K562 (cell line): ENCODE measurements around the gene GPATCH4. TPM values are rescaled to one million over a fixed set of nuclear protein-coding genes. Genes with fewer than 3 reads are reported as not detected.
A peak's percentile ranks its signal among the peaks of the same experiment; 100 is the strongest.

ENCODE experiments used
- ATAC-seq: fragments of 200-7000 bp; cut with Tn5 transposase; 3 replicates; pipeline ENCODE4 v1.9.1; 2020; ENCODE audit warnings: moderate library complexity
- BruUV-seq: library from RNA; stranded (reverse); fragments of 400-500 nt; replicated peaks from 2 replicates; lab custom pipeline; 2021; lab: Mats Ljungman, UMichigan
- CTCF ChIA-PET: fragments of 300-600 bp; formaldehyde crosslinking; extraction: SDS; loops from one replicate; lab custom pipeline; 2021; ENCODE audit warnings: low intra/inter-chr PET ratio; lab: Yijun Ruan, JAX
- POLR2A ChIA-PET: fragments of 300-600, 350-650 bp; sonication (Branson Sonifier 250); formaldehyde crosslinking; extraction: SDS; loops from one replicate; lab custom pipeline; 2021; ENCODE audit warnings: antibody characterized with exemption, inconsistent platforms; lab: Yijun Ruan, JAX
- DNase-seq, 4 experiments: peaks; one replicate each; pipeline versions ENCODE4 v3.0.0 to v3.0.0-alpha.2; 2011 to 2018; ENCODE audit warnings: low spot score in 3 of 4, mixed read lengths in 3 of 4; ENCODE audit errors: extremely low read depth in 1 of 4
- FAIRE-seq: peaks from 2 replicates; lab custom pipeline; 2011; peaks lifted over from hg19 to GRCh38; lab: Jason Lieb, UNC
- H2AFZ ChIP-seq: 2 replicates; pipeline ENCODE4 v1.6.0; 2011; ENCODE audit warnings: low read depth, low read length, control low read depth, inconsistent platforms
- H3K27ac ChIP-seq: fragments of 200-600 bp; 3 replicates; pipeline ENCODE4 v1.8.0; 2011; ENCODE audit warnings: low read depth, mild to moderate bottlenecking, control low read depth, inconsistent platforms, low read length, moderate library complexity, mixed read lengths; ENCODE audit errors: extremely low read depth
- H3K27me3 ChIP-seq, 2 experiments: fragments of 300-600 bp in 1 of 2; 2 replicates in 1 of 2; 3 replicates in 1 of 2; pipeline versions ENCODE4 v1.6.0 to v1.8.0; 2011; ENCODE audit warnings: inconsistent platforms in 2 of 2, low read length in 2 of 2, mild to moderate bottlenecking in 1 of 2, mixed read lengths in 1 of 2, moderate library complexity in 1 of 2; ENCODE audit not compliant: control insufficient read depth in 2 of 2, insufficient read depth in 2 of 2
- H3K36me3 ChIP-seq: fragments of 300-600 bp; 3 replicates; pipeline ENCODE4 v1.8.0; 2011; ENCODE audit warnings: mild to moderate bottlenecking, low read length, inconsistent platforms; ENCODE audit not compliant: control insufficient read depth, insufficient read depth
- H3K4me1 ChIP-seq, 2 experiments: fragments of 200-600 bp in 1 of 2; replicated peaks in 1 of 2; 2 replicates in 1 of 2; 3 replicates in 1 of 2; pipeline versions ENCODE4 v1.5.1 to v1.8.0; 2011; ENCODE audit warnings: inconsistent platforms in 2 of 2, low read length in 2 of 2, mild to moderate bottlenecking in 1 of 2, mixed read lengths in 1 of 2, moderate library complexity in 1 of 2; ENCODE audit not compliant: control insufficient read depth in 2 of 2, insufficient read depth in 2 of 2
- H3K4me2 ChIP-seq: 2 replicates; pipeline ENCODE4 v1.6.1; 2011; ENCODE audit warnings: low read length, control low read depth, inconsistent platforms, mixed read lengths; ENCODE audit not compliant: insufficient read depth
- H3K4me3 ChIP-seq: fragments of 200-600 bp; sonication (generic), shearing (Covaris generic); 2 replicates; pipeline ENCODE4 v1.5.1; 2016; ENCODE audit warnings: control low read depth, inconsistent platforms
- H3K79me2 ChIP-seq: fragments of 200-600 bp; 3 replicates; pipeline ENCODE4 v1.8.0; 2011; ENCODE audit warnings: low read length, inconsistent platforms; ENCODE audit not compliant: control insufficient read depth, insufficient read depth
- H3K9ac ChIP-seq, 2 experiments: 2 replicates each; pipeline versions ENCODE4 v1.6.0 to v1.6.1; 2011; ENCODE audit warnings: low read depth in 2 of 2, low read length in 2 of 2, control low read depth in 1 of 2, inconsistent platforms in 1 of 2, mild to moderate bottlenecking in 1 of 2, mixed read lengths in 1 of 2; ENCODE audit not compliant: insufficient read depth in 1 of 2
- H3K9me1 ChIP-seq: one replicate; pipeline ENCODE4 v1.6.0; 2011; ENCODE audit warnings: inconsistent platforms, mild to moderate bottlenecking, low read length, moderate library complexity; ENCODE audit not compliant: control insufficient read depth, insufficient read depth
- H3K9me3 ChIP-seq: replicated peaks from 2 replicates; pipeline ENCODE4 v1.5.1; 2011; ENCODE audit warnings: low read depth, low read length, inconsistent platforms; ENCODE audit not compliant: control insufficient read depth, insufficient read depth
- H4K20me1 ChIP-seq: replicated peaks from 2 replicates; pipeline ENCODE4 v1.6.1; 2011; ENCODE audit warnings: low read length, inconsistent platforms, mixed read lengths; ENCODE audit not compliant: control insufficient read depth, insufficient read depth
- ZFP36 ChIP-seq: fragments of 150-350 bp; IDR thresholded peaks from 2 replicates; pipeline ENCODE4 v1.6.1; 2018; ENCODE audit warnings: low read length, low read depth; ENCODE audit not compliant: partially characterized antibody
- WGBS: fragments of 100-300 bp; shearing (Covaris generic); methylation state at CpG from one replicate; pipeline ENCODE4 v1.1.6; 2016; ENCODE audit warnings: low coverage, mixed read lengths; ENCODE audit not compliant: insufficient coverage; ENCODE audit errors: missing lambda C conversion rate; 5-methylcytosine and 5-hydroxymethylcytosine counted together
- in situ Hi-C: fragments of 300-500 bp; cut with MboI; formaldehyde crosslinking; loops from 4 replicates; pipeline ENCODE4 v1.15.0; 2018; ENCODE audit warnings: inconsistent platforms, mixed read lengths
- intact Hi-C: fragments of 100-400 bp; cut with micrococcal nuclease; formaldehyde crosslinking; loops from 2 replicates; pipeline ENCODE4 v1.14.2; 2022
- polyA plus RNA-seq, 8 experiments: library from polyadenylated mRNA; depleted of rRNA in 4 of 8; stranded (reverse) in 5 of 8; unstranded in 3 of 8; fragments of >200 nt; fragmentation: Nextera tagmentation in 2 of 8; fragmentation: Illumina TruSeq in 1 of 8; extraction: Ambion mirVana in 2 of 8; extraction: Trizol in 1 of 8; gene quantifications; 2 replicates each; pipeline versions ENCODE4 v1.2.1 to v1.2.3, GENCODE V29; 2011 to 2014; ENCODE audit warnings: inconsistent platforms in 1 of 8, missing spikeins in 1 of 8
- total RNA-seq, 7 experiments: library from RNA; depleted of rRNA in 6 of 7; stranded (reverse); fragments of >200 nt in 6 of 7; fragmentation: Illumina TruSeq in 2 of 7; extraction: Trizol in 2 of 7; gene quantifications; 2 replicates each; pipeline versions ENCODE4 v1.2.1 to v1.2.3, GENCODE V29; 2011 to 2021; ENCODE audit warnings: low replicate concordance in 1 of 7
- TF ChIP-seq, protein P1 (sequence below), 2 experiments: fragments of 450-650 bp in 1 of 2; sonication (generic) in 1 of 2; formaldehyde crosslinking in 1 of 2; IDR thresholded peaks; 2 replicates each; pipeline versions ENCODE4 v1.7.1 to v1.9.0; 2016 to 2022; ENCODE audit warnings: inconsistent platforms in 1 of 2, mild to moderate bottlenecking in 1 of 2, missing genetic modification reagents in 1 of 2
- TF ChIP-seq, protein P2 (sequence below), 2 experiments: IDR thresholded peaks in 1 of 2; conservative IDR thresholded peaks in 1 of 2; 2 replicates each; pipeline ENCODE4 v1.6.1; 2016; ENCODE audit warnings: low read depth in 2 of 2, mild to moderate bottlenecking in 1 of 2, missing compliant biosample characterization in 1 of 2, missing genetic modification characterization in 1 of 2, moderate library complexity in 1 of 2
- TF ChIP-seq, protein P3 (sequence below): sonication (generic); formaldehyde crosslinking; IDR thresholded peaks from 2 replicates; pipeline ENCODE4 v1.5.0; 2020; ENCODE audit warnings: missing genetic modification reagents
- TF ChIP-seq, protein P4 (sequence below): fragments of 450-650 bp; IDR thresholded peaks from 2 replicates; pipeline ENCODE4 v1.6.1; 2016

GPATCH4 gene
- total and polyA plus RNA-seq, 9 of the 15 experiments (the other 6 are each of a cell fraction or from before 2014, with no cell fraction given), result 43.7 to 105 (median 76.5) TPM

DNA sequence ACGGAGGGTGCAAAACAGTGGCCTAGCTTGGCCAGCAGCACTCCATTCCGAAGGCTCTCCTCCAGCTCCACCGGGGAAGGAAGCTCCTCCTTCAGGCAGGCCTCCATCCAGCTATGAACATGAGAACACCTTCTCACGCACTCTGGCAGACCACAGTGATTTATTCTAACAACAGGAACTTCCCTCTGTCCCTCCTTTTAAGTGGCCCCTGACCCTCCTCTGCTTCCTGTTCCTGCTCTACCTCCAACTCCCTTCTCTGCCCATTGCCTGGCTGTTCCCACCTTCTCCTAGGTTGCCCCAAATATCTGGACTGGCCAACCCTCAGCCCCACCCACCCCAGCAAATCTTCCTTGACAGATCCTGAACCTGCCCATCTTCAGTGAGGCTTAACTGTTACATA lies 34.8 kb downstream of the GPATCH4 start:
- in situ Hi-C loops (no loop called here), intact Hi-C loops (no loop called here)
- ATAC-seq (peak; percentile 23; the same call in 1 of the 3 replicates), FAIRE-seq (no peak), DNase-seq (no peak)
- H3K4me1 ChIP-seq, result peaks cover 0 to 7% of the 10 kb centered on the region in 2 experiments; a peak in 3 of 5 replicates
- no peaks in the 10 kb centered on the region for H3K27me3 ChIP-seq
- no TSS peak for BruUV-seq
- H3K9me1 ChIP-seq, result peaks cover 4% of the 10 kb centered on the region
- no peak overlapping the region for H2AFZ ChIP-seq
- CTCF ChIA-PET, result no interaction called here
- H4K20me1 ChIP-seq, result no peaks in the 10 kb centered on the region; the same call in 1 of the 2 replicates
- no peak overlapping the region for H3K27ac ChIP-seq
- H3K4me2 ChIP-seq, result no peak overlapping the region
- POLR2A ChIA-PET, result interaction anchor here (0.7 to 1.4 kb wide), 4 partner anchors 12 to 69 kb away, joined by 3 to 4 read pairs (median 4); no protein-coding TSS in a partner anchor
- peaks cover 24% of the 10 kb centered on the region for H3K36me3 ChIP-seq
- 66% methylated on average over 4 of the region's 4 CpGs for WGBS
- H3K4me3 ChIP-seq, result no peak overlapping the region
- H3K9ac ChIP-seq, result no peak overlapping the region
- H3K9me3 ChIP-seq, result no peaks in the 10 kb centered on the region
- peaks cover 13% of the 10 kb centered on the region; the same call in 2 of the 3 replicates for H3K79me2 ChIP-seq
- TF ChIP-seq, protein P1, sequence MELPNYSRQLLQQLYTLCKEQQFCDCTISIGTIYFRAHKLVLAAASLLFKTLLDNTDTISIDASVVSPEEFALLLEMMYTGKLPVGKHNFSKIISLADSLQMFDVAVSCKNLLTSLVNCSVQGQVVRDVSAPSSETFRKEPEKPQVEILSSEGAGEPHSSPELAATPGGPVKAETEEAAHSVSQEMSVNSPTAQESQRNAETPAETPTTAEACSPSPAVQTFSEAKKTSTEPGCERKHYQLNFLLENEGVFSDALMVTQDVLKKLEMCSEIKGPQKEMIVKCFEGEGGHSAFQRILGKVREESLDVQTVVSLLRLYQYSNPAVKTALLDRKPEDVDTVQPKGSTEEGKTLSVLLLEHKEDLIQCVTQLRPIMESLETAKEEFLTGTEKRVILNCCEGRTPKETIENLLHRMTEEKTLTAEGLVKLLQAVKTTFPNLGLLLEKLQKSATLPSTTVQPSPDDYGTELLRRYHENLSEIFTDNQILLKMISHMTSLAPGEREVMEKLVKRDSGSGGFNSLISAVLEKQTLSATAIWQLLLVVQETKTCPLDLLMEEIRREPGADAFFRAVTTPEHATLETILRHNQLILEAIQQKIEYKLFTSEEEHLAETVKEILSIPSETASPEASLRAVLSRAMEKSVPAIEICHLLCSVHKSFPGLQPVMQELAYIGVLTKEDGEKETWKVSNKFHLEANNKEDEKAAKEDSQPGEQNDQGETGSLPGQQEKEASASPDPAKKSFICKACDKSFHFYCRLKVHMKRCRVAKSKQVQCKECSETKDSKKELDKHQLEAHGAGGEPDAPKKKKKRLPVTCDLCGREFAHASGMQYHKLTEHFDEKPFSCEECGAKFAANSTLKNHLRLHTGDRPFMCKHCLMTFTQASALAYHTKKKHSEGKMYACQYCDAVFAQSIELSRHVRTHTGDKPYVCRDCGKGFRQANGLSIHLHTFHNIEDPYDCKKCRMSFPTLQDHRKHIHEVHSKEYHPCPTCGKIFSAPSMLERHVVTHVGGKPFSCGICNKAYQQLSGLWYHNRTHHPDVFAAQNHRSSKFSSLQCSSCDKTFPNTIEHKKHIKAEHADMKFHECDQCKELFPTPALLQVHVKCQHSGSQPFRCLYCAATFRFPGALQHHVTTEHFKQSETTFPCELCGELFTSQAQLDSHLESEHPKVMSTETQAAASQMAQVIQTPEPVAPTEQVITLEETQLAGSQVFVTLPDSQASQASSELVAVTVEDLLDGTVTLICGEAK (IDR thresholded peaks at IDR 0.05), result peak; percentile 47; the same call in 1 of the 2 replicates
- TF ChIP-seq, protein P1 (CRISPR knock-in tag; IDR thresholded peaks at IDR 0.05), result no peak
- TF ChIP-seq, protein P2, sequence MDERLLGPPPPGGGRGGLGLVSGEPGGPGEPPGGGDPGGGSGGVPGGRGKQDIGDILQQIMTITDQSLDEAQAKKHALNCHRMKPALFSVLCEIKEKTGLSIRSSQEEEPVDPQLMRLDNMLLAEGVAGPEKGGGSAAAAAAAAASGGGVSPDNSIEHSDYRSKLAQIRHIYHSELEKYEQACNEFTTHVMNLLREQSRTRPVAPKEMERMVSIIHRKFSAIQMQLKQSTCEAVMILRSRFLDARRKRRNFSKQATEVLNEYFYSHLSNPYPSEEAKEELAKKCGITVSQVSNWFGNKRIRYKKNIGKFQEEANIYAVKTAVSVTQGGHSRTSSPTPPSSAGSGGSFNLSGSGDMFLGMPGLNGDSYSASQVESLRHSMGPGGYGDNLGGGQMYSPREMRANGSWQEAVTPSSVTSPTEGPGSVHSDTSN (CRISPR knock-in tag; IDR thresholded peaks at IDR 0.05; ENCODE audit: low read depth), result no peak
- TF ChIP-seq, protein P2 (tag; conservative IDR thresholded peaks at IDR 0.05; ENCODE audit: low read depth), result 0 out of 2 replicates have a peak, but pooled peaks have one; percentile 14
- TF ChIP-seq ZFP36, result peak; percentile 35
- TF ChIP-seq, protein P3, sequence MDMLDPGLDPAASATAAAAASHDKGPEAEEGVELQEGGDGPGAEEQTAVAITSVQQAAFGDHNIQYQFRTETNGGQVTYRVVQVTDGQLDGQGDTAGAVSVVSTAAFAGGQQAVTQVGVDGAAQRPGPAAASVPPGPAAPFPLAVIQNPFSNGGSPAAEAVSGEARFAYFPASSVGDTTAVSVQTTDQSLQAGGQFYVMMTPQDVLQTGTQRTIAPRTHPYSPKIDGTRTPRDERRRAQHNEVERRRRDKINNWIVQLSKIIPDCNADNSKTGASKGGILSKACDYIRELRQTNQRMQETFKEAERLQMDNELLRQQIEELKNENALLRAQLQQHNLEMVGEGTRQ (CRISPR knock-in tag), result no peak
- TF ChIP-seq, protein P4, sequence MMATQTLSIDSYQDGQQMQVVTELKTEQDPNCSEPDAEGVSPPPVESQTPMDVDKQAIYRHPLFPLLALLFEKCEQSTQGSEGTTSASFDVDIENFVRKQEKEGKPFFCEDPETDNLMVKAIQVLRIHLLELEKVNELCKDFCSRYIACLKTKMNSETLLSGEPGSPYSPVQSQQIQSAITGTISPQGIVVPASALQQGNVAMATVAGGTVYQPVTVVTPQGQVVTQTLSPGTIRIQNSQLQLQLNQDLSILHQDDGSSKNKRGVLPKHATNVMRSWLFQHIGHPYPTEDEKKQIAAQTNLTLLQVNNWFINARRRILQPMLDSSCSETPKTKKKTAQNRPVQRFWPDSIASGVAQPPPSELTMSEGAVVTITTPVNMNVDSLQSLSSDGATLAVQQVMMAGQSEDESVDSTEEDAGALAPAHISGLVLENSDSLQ, result peak; percentile 20; the same call in 1 of the 2 replicates
